ENCODE results near the gene ARMC3.

- TF ChIP-seq CTCF (IDR thresholded peaks at IDR 0.05) (no peak), ELK1 (IDR thresholded peaks at IDR 0.05; ENCODE audit: low read depth, low read length) (no peak), EP300 (IDR thresholded peaks at IDR 0.05) (no peak)
Measured at GRCh38 chr10:23013581-23014335, 85.9 kb downstream of the ARMC3 start.
